Cardiac septum (tissue), 1 donor: Measurements from ENCODE around the gene TMCO4. TPM values are rescaled to one million over a fixed set of nuclear protein-coding genes. Genes with fewer than 3 reads are reported as not detected.

Source experiments
- DNase-seq: peaks from one replicate; pipeline ENCODE4 v3.0.0-alpha.2; 2020; ENCODE audit warnings: low spot score
- intact Hi-C: fragments of 100-400 bp; cut with DNase I; formaldehyde crosslinking; loops from one replicate; pipeline ENCODE4 v1.14.0; 2022
- total RNA-seq: library from RNA; stranded (reverse); fragmentation: NEBNext Ultra II Directional; extraction: Animal tissue kit (Norgen Biotek cat#: 25700); gene quantifications from one replicate; pipeline ENCODE4 v1.2.1, GENCODE V29; 2021
- donor health status: DM: no; HTN: no; CAD: no.

Gene TMCO4
- total RNA-seq, 1 donor from 2014 or later = 9.3 TPM

DNA sequence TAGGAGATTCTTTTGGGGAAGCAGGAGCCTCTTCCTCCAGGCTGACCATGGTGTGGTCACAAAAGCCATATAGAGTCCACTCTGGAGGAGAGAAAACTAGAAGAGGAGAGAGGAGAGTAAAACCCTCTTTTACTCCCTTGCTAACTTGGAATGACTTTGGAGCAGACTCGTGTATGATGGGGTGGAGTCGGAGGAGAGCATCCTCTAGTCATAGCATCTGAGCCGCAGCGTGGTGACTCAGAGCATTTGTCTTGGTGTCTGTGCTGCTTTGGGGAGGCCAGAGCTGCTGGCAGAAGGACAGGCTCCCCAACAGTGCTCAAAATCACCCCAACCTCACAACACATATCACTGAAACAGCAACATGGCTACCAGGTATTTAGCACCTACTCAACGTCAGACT lies 123.9 kb downstream of the TMCO4 start:
- no peak for DNase-seq
- intact Hi-C loops = no loop called here

DNA sequence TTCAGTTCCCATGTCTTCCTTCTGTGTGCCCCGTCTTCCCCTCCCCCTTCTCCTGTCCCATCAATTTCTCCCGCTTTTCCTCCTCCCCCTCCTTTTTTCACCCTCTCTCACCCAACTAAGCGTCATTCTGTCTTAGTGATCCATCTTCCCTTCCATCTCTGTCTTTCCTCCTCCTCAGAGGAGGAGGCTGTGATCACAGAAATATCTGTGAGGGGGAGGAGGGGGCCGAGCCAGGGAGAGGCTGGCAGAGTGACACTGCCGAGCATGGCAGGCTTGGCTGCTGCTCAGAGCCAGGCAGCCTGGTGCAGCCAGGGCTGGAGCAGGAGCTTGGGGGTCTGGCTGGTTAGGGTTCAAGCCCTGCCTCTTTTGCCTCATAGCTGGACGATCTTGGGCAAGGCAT lies 127.5 kb downstream of the TMCO4 start:
- DNase-seq = no peak
- intact Hi-C loops = no loop called here

DNA sequence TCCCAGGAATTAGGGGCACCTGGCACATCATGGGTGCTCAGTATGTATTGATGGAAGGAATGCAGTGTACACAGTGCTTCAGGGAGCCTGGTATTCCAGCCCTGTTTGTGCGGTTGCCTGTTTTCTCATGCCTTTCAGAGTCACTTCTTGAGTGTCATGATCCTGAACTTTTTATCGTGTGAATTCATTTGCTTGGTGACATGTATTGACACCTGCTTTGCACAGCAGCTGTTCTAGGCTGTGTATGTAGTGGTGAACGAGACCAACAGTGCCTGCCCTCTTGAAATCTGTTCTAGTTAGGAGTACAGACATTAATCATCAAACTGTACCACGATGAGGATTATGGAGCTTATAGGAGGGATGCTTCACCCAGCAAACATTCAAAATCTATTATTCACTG lies 128.9 kb downstream of the TMCO4 start:
- intact Hi-C loops = no loop called here
- DNase-seq = no peak

DNA sequence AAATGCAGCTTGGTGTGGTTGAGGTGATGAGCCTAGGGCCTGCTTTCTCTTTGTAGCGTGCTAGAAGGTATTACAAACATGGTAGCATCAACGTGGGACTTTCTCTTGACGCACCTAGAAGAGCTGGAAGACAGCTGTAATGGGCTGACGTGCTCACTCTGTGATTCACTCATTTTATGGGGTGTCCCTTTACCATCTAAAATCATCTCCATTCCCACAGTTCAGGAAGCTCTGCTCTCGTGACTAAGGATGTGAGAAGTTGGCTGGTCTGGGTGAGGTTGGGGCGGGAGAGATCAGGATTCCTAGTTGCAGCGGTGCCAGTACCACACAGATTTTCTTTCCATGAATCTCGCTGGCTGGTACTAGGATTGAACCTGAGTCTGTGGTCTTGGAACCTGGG lies 130.8 kb downstream of the TMCO4 start:
- intact Hi-C loops = no loop called here
- DNase-seq = no peak

DNA sequence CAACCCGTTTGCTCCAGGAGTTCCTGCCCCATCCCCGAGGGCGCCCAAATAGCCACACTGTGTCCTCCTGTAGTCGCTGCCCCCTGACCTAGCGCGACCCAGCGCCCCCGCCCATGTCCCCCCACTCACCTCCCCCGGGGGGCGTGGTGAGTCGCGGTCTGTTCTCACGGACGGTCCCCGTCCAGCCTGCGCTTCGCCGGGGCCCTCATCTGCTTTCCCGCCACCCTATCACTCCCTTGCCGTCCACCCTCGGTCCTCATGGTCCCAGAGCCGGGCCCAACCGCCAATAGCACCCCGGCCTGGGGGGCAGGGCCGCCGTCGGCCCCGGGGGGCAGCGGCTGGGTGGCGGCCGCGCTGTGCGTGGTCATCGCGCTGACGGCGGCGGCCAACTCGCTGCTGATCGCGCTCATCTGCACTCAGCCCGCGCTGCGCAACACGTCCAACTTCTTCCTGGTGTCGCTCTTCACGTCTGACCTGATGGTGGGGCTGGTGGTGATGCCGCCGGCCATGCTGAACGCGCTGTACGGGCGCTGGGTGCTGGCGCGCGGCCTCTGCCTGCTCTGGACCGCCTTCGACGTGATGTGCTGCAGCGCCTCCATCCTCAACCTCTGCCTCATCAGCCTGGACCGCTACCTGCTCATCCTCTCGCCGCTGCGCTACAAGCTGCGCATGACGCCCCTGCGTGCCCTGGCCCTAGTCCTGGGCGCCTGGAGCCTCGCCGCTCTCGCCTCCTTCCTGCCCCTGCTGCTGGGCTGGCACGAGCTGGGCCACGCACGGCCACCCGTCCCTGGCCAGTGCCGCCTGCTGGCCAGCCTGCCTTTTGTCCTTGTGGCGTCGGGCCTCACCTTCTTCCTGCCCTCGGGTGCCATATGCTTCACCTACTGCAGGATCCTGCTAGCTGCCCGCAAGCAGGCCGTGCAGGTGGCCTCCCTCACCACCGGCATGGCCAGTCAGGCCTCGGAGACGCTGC lies 133.9 kb downstream of the TMCO4 start:
- intact Hi-C loops = no loop called here
- no peak for DNase-seq

DNA sequence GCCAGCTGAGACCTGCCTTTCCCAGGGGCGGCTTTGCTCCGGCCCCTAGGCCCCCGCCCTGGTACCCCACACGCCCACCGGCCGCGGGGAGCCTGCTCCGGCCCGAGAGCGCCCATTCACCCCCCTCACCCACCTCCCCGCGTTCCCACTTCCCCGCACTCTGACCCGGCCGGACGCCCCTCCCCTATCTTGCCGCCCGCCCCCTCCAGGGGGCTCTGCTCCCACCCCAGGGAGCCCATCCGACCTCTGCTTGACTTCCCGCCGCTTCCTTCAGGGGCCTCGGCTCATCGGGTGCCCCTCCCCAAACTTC lies 134.6 kb downstream of the TMCO4 start:
- intact Hi-C loops = no loop called here
- no peak for DNase-seq

DNA sequence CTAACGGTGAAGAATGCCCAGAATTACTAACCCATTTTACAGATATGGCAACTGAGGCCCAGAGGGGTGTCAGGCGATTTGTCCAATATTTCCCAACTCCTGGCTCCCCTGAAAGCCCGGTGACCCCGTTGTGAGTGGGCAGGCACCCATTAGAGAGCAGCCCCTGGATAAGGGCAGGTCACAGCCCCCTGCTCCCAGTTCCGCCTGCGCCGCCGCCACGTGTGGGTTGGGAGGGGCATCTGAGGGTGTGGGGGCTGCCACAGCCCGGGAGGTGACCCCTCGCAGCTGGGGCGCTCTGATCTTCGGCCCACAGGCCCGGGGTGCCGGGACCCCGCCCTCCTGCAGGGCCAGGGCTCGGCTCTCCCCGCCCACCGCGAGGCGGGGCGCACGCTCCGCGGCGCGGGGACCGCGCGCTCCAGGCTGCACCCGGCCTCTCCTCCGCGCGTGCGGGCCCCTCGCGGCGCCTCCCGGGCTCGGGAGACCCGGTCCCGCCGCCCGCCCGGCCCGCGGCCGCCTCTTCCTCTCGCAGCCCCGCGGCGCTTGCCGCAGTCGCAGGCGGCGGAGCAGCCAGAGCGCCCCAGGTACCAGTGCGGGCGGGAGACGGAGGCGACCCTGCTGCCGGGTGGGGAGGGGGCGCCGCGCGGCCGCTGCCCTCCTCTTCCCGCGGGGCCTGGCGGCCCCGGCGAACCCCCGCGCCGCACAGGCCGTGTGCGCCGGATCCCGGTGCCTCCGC lies 135.1 kb downstream of the TMCO4 start, which contains the start of gene HTR6:
TSS of gene HTR6 (plus strand) at position 423 of the 733 bp plus-strand sequence. CDS start 879 bp downstream, outside the sequence.
- intact Hi-C loops = no loop called here
- DNase-seq = no peak

DNA sequence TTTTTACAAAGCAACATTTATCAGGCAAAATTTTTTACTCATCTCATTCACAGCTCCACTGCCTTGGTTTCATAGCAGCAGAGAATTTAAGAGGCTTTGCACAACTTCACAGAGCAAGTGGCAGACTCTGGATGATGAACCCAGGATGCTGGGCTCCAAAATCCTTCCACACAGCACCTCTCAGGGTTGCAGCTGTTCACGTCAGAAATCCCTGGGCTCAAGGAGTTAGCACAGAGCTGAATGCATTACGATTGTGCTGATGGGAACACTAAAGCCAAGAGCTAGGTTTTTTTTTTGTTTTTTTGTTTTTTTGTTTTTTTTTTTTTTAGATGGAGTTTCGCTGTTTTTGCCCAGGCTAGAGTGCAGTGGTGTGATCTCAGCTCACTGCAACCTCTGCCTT lies 137.4 kb downstream of the TMCO4 start:
- intact Hi-C loops = no loop called here

DNA sequence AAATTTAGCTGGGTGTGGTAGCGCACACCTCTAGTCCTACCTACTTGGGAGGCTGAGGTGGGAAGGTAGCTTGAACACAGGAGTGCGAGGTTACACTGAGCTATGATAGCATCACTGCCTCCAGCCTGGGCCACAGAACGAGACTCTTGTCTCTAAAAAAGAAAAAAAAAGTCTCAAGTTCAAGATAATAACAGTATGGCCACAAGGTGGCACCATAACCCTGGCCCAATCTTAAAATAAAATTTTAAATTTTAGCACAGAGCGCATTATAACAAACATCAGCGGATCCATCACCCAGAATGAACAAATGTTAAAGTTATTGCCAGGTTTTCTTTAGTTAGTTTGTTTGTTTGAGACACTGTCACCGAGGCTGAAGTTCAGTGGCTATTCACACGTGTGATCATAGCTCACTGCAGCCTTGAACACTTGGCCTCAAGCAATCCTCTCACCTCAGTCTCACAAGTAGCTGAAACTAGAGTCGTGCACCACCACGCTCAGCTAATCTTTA lies 137.9 kb downstream of the TMCO4 start:
- no peak for DNase-seq
- intact Hi-C loops = loop anchor here (2.0 kb wide), 1 partner anchor 43 kb away; no protein-coding TSS in a partner anchor

More for the DNA sequence above, 137.4 kb downstream of the TMCO4 start:
- DNase-seq = no peak

DNA sequence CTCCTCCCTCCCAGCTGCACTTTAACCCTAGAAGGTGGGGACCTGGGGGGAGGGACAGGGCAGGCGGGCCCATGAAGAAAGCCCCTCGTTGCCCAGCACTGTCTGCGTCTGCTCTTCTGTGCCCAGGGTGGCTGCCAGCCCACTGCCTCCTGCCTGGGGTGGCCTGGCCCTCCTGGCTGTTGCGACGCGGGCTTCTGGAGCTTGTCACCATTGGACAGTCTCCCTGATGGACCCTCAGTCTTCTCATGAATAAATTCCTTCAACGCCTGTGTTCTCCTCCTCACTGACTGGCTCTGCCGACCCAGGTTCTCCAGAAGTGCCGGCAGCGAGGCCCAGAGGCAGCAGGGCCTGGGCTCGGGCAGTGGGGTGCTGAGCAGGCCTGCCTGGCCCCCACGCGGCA lies 141.5 kb downstream of the TMCO4 start:
- intact Hi-C loops = no loop called here
- no peak for DNase-seq

DNA sequence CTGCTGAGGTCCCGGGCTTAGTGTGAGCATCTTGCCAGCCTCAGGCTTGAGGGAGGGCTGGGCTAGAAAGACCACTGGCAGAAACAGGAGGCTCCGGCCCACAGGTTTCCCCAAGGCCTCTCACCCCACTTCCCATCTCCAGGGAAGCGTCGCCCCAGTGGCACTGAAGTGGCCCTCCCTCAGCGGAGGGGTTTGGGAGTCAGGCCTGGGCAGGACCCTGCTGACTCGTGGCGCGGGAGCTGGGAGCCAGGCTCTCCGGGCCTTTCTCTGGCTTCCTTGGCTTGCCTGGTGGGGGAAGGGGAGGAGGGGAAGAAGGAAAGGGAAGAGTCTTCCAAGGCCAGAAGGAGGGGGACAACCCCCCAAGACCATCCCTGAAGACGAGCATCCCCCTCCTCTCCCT lies 142.2 kb downstream of the TMCO4 start:
- intact Hi-C loops = no loop called here
- no peak for DNase-seq

DNA sequence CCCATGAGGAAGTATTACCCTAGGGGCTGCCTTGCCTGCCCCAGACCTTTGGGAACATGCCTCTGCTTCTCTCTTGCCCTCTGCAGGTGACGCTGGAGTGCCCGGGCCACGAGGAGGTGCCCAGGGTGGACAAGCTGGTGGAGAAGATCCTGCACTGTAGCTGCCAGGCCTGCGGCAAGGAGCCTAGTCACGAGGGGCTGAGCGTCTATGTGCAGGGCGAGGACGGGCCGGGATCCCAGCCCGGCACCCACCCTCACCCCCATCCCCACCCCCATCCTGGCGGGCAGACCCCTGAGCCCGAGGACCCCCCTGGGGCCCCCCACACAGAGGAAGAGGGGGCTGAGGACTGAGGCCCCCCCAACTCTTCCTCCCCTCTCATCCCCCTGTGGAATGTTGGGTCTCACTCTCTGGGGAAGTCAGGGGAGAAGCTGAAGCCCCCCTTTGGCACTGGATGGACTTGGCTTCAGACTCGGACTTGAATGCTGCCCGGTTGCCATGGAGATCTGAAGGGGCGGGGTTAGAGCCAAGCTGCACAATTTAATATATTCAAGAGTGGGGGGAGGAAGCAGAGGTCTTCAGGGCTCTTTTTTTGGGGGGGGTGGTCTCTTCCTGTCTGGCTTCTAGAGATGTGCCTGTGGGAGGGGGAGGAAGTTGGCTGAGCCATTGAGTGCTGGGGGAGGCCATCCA lies 142.8 kb downstream of the TMCO4 start:
- DNase-seq = no peak
- intact Hi-C loops = no loop called here

DNA sequence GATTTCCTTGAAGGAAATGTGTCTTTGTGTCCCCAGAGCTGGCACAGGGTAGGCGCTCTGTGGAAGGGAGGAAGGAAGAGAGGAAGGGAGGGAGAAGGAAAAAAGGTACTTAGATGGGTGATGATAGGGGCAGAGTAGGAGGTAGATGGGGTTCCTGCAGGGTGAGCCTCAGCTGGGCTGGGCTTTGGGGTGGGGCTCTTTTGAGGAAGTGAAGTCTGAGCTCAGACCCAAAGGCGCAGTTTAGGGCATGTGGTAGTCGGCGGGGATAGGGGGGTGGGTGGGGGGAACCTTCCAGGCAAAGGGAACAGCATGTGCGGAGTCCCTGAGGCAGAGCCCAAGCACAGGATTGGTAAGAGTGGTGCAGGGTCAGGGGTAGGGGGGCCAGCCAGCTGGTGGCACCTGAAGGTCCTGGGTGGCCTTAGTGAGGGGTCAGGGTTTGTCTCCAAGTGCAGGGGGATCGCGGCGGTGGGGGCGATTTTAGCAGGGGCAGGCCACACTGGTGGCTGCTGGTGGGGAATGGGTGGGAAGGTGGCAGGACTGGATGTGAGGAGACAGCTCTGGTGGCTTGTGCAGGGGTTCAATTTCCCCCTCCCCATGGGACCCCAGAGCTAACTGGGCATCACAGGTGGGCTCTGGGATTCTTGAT lies 143.5 kb downstream of the TMCO4 start:
- no peak for DNase-seq
- intact Hi-C loops = no loop called here

DNA sequence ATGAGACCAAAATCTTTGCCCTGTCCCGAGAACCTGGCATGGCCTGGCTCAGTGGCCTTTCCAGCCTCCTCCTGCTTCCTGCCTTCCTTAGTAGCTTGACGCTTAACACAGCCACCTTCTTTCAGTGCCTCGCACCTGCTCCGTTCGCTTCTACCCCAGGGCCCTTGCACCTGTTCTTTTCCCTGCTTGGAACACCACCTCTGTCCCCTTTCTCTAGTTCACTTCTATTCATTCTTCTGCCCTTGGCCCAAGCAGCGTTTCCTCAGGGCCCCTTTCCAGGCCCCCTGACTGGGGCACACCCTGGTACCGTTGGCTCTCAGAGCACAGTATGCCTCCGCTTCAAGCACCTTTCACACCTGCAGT lies 144.0 kb downstream of the TMCO4 start:
- intact Hi-C loops = no loop called here
- no peak for DNase-seq

DNA sequence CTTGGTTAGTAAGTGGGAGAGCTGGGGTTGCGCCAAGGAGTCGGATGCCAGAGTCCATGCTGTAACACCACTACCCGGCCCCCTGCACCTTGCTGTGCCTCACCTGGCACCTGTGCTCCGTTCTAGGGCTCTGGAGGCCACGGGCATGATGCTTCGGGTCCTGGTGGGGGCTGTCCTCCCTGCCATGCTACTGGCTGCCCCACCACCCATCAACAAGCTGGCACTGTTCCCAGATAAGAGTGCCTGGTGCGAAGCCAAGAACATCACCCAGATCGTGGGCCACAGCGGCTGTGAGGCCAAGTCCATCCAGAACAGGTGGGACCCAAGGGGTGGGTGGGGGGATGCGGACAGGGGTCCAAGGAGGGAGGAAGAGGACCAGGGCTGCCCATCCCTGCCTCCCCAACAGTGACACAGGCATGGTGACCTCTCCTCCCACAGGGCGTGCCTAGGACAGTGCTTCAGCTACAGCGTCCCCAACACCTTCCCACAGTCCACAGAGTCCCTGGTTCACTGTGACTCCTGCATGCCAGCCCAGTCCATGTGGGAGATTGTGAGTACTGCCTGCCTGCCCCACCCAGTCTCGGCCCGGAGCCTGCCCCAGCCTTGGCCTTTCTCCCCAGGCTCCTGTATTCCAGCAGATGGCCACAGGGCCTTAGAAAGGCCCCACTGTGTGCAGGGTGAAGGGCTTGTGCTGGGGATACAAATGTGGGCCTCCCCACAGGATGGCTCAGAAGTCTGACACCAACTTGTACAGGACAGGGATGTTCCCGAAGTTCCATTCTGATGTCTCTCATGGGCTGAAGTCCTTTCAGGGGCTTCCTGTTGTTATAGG lies 144.6 kb downstream of the TMCO4 start:
- intact Hi-C loops = loop anchor here (5.0 kb wide), 2 partner anchors 168 to 398 kb away; partner anchors contain the start of gene CAPZB
- no peak for DNase-seq

DNA sequence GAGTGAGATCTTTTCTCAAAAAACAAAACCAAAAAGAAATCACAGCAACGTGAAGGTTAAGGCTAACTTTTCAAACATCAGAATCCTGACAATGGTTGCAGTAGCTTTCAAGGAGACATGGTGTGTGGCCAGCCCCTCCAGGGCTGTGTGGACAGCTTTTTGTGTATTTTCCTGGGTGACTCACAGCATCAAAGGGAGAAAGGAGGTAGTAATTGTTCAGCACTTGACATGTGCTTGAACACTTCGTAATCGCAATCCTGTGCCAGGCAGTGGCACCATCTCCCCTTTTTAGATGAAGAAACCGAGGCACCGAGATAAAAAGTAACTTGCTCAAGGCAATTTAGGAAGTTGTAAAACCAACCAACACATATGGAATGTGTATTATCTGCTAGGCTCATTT lies 145.3 kb downstream of the TMCO4 start:
- intact Hi-C loops = loop anchor here (5.0 kb wide), 2 partner anchors 167 to 397 kb away; partner anchors contain the start of gene CAPZB
- DNase-seq = no peak

DNA sequence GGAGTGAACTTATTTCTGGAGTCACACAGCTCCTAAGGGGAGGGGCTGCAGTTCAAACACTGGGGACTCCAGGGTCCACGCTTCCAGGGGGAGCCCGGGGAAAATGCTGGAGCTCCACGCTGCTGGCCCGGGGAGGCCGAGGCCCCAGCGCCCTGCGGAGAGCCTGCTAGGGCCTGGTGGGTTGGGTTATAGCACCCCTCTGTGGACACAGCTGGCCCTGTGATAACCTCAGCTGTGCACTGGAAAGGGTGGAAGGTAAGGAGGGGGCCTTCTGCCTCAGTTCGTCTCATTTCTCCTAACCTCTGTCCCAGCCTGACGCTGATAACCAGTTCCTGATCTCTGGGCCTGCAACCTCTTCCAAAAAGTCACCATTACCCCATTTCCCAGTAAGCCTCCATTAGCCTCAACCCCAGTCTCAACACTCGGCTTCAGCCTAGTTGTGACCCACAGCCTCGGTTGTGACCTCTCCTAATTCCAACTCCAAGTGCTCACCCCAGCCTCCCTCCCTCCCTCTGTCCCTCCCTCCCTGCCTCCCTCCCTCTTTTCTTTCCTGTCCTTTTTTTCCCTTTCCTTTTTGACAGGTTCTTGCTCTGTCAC lies 148.5 kb downstream of the TMCO4 start:
- DNase-seq = no peak
- intact Hi-C loops = loop anchor here (2.0 to 5.0 kb wide), 3 partner anchors 164 to 394 kb away; partner anchors contain the start of gene CAPZB
